Smooth muscle cell of the brain vasculature (primary cell): ENCODE data around the gene C9orf50.

Experiments
- DNase-seq: peaks from one replicate; pipeline ENCODE4 v3.0.0-alpha.2; 2012; ENCODE audit warnings: low read depth, low spot score

C9orf50 gene

DNA sequence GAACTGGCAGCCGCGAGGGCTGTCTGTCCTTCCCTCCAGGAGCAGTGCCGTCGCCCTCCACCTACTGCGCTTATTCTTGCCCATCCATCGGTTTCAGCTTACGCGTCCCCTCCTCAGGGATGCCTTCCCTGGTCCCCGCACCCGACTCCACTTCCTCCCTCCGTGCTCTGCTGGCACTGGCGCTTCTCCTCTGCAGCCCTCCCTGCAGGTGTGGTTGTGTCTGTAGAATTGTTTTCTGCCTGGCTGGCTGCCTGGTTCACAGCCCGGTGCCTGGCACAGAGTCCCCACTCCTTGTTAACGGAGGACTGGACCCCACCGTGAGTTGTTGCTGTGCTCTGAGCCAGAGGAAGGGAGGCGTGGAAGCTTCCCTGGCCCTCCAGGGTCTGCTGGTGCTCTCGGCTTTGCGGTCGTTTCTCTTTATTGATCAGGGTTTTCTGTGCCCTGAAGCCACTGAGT is 10.8 kb upstream of the C9orf50 start:
- no peak for DNase-seq

DNA sequence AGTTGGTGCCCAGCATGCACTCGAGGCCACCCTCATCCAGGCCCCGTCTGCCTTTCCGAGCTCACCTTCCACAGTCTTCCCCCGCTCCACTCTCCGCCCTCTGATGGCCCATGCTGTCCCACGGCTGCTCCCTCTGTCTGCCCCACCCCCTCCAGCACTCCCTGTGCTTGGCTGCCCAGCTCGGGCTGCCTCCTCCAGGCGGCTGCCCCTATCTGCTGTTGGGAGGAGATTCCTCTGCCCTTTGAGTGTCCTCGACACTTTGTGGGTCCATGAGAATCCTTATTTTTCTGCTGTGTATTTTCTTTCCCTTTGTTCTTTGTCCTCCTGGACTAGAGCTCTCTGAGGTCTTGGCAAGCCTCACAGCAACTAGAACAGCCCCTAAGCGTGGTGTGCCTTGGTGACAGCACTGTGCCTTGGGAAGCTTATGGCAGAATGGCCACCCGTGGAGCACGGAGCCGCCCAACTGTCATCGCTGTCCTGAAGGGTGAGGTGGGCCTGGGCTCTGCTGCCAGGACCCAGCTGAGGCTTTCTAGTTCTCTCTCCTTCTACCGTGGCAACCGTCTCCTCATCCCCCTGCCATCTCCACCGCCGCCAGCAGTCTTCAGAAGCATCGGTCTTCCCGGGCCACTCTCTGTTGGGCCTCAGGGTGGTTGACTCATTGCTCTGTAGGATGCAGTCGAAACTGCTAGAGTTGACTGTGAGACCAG is 10.2 kb upstream of the C9orf50 start:
- DNase-seq = no peak

DNA sequence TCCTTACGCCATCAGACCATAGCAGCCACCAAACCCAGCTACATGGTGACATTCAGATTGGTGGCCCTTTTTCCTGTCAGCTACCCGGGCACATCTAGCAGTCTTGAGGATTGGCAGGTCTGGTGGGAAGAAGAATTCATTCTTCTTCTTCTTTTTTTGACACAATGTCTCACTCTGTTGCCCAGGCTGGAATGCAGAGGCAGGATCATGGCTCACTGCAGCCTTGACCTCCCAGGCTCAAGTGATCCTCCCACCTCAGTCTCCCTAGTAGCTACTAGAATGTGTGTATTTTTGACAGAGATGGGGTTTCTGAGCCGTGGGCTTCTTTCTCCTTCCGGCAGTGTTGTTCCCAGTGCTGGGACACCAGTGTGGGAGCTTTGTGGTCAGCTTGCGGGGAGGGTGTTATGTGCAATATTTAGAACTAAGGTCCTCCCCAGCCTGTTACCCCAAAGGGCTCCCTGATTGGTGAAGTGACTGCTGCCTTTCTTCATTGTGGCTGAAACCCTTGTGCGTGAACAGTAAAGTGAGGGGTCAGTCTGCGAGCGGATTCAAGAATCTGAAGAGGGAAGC is 8.4 kb upstream of the C9orf50 start:
- DNase-seq = no peak

DNA sequence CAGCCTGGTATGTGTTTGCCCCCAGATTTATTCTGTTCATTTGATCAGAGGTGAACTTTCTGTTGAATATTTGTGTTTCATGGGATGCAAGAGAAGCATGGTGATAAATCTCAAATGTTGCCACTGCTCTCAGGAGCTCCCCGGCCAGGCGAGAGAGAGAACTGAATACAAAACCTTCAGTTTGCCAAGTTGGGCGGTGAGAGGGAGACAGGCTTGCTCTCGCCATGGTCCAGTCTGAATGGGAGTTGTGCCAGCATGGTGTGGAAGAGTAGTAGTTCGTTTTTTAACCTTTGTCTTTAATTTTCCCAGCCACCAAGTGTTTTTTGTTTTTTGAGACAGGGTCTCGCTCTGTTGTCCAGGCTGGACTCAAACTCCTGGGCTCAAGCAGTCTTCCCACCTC is 7.8 kb upstream of the C9orf50 start:
- DNase-seq = no peak

DNA sequence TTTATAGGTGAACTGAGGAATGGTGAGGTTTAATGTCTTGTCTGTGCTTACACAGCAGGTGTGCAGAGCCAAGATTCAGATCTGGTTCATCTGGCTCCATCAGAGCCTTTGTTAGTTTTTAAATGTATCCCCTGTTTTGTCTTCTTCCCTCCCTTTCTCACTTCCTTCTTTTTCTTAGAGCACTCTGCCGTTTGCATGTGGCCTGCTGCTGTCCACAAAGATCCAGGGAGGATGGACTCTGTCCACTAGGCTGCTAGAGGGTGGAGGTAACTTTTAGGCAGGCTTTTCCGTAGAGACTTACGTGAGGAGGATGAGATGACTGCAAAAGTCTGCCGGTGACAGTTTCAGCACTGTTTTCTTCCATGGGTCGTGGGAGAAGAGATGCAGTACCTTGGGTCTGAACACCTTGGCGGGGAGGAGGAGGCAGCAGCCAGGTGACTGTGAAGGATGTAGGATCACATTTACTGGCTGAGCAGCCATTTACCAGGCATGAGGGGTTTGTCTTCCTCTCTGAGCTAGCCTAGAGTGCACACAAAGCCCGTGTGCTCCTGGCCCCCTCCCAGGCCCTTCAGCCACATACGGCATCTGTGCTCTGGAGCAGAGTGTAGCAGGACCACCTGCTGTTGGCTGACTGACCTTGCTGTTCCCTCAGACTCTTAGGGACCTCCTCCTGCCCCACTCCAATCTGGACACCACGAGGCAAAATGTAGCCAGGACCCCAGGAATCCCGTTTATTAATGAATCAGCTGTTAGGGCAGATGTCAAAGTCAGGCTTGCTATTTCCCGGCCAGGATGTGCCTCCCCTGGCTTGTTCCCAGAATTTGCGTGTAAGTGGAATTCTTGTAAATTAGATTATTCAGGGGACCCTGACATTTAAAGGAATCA is 6.9 kb upstream of the C9orf50 start:
- peak; percentile 85 for DNase-seq

DNA sequence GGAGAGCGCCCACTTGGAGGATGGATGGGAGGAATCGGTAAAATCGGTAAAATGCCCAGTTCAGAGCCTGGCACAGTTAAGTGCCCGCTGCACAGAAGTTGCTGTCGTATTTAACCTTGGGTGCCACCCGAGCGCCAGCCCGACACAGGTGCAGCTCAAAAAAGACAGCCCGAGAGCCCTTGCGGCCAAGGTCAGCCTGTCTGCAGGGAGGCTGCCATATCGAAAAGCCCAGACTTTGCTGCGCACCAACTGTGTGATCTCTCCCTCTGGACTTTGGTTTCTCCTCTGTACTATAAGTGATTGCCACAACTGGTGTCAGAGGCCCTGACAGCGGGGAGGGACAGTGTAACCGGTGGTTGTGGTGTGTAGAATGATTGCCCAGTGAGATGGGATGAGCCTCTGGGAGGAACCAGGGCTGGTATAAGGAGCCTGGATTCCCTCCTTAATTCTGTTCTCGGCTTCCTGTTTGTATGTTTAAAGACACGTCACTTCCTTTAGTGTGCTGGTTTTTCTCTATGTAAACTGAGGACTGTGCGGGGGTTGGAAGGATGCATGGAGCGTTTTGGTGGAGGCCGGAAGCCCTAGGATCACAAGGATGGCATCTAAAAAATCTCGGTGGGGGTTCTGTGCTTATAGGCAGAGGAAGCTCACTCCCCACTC is 5.9 kb upstream of the C9orf50 start:
- no peak for DNase-seq

DNA sequence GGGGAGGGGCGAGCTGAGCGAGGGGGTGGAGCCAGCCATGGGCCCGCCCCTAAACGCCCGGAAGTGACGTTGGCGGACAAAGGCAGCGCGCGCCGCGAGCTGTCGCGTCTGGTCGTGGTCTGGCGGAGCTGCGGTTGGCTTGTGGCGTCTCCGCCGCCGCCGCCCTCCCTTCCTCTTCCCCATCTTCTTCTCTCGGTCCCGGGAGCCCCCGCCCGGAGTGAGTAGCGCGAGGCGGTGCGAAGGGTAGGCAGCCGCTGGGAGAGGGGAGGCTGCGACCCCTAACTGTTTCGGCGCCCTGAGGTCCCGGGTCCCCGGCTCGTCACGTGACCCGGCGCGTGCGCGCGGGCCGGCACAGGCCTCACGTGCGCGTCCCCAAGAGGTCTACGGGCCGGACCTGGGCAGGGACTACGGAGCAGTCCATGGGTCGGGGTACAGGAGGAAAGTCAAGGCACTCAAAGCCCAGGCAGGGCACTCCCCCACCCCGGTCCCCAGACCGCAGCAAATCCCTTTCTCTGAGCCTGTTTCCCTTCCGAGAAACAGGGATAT is 5.3 kb upstream of the C9orf50 start, which contains the start of gene NTMT1:
TSS of gene NTMT1 (plus strand) at position 85 of the 546 bp plus-strand sequence. CDS start 6,541 bp downstream, outside the sequence.
- no peak for DNase-seq

DNA sequence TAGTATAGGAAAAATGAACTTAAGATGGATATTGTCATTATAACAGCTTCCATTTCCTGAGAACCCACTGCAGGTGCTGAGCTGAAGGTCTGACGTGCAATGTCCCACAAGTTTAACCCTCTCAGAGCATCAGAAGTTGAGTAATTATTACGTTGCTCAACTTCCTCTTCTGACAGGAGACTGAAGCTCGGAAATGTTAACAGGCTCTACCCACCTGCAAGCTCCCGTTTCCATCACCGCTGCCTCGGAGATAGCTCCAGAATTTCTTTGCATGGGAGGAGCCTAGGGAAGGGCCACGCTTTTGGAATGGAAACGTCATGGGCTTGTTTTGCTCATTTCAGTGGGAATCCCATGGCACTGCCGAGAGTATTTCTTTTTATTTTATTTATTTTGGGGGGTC is 4.0 kb upstream of the C9orf50 start:
- DNase-seq = no peak

DNA sequence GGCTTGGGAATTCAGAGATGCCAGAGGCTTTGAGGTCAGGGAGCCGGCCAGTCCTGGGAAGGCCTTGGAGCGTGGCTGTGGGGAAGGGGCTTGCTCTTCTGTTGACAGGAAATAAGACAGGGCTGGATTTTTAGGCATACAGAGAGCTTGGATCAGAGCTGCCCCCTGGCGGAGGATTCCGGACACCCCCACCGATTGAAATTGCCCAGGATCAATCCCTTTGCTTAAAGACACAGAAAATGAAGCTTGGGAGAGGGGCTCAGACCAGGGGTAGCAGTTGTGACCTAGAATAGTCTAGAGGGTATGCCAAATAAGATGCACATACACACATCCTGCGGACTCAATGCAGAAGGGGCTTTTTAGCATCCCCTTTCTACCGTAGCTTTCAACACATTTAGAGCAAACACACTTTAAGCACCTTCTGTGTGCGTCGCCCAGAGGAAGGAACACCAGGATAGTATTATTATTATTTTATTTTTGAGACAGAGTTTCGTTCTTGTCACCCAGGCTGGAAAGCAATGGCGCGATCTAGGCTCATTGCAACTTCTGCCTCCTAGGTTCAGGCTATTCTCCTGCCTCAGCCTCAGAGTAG is 3.4 kb upstream of the C9orf50 start:
- no peak for DNase-seq

DNA sequence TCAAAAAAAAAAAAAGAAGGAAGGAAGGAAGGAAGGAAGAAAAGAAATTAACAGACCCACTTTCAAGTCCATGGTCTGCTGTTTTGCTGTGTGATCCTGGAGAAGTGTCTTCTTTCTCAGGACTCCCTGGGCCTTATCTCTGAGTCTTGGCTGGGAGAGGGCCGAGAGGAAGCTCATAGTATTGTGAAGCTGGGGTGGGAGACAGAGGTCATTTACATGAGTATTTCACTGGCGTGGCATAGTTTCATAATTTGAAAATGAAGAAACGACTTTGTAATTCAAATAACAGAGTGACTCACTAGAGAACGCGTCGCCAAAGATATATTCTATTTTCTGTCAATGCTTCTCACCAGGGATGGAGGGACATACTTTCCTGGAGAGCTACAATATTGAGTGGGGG is 2.4 kb upstream of the C9orf50 start:
- no peak for DNase-seq

DNA sequence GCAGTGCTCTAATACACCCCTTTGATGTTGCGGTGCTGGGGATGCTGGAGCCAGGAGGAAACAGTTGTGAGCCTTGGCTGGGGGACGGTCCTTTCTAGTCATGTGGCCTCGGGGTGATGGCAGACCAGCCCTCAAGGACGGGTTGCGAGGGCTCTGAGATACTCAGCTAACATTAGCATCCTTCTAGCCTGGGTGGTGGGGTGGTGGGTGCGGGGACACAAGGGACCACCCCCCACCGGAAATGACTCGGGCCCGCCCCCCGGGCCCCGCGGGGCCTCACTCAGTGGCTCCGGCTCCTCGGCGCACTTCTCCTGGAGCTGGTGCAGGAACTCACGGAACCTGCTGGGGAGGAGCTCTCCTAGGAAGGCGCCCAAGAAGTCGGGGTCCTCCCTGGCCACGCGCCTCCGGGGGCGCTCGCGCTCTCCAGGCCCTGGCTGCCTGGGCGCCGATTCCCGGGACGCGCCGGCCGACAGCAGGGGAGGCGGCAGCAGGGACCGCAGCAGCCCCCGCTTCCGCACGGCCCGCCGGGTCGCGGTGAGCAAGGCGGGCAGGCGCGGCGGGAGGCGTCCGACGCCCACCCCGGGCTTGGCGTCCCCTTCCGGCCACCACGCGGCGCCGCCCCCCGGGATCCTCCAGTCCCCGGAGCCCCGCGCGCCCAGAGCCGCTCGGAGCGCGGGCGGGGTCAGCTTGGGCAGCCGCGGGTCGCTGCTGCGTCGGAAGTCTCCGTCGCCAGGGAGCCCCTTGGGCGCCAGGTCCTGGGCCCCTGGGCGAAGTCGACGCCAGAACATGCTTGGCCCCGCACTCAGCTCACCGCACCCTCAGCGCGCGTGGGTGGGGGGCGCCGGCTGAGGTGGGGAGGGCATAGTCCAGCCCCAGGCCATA is 873 bp downstream of the C9orf50 start:
- DNase-seq = no peak

DNA sequence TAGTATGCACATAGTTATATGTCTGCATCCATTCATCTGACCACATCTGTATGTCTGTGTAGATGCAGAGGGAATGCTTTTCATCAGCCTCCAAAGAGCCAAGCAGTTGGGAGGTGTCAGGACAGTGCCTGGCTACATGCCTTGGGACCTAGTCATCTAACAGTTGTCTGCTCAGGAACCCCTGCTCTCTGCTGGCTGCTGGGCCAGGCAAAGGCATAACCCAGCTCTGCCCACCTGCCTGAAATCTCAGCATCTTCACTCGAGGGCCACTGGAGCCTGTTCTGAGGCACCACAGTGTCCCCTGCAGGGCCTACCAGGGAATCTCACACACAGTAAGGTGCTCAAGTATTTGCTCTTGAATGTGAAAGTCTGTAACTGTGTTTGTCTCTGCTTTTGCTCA is 3.7 kb downstream of the C9orf50 start:
- DNase-seq = no peak

DNA sequence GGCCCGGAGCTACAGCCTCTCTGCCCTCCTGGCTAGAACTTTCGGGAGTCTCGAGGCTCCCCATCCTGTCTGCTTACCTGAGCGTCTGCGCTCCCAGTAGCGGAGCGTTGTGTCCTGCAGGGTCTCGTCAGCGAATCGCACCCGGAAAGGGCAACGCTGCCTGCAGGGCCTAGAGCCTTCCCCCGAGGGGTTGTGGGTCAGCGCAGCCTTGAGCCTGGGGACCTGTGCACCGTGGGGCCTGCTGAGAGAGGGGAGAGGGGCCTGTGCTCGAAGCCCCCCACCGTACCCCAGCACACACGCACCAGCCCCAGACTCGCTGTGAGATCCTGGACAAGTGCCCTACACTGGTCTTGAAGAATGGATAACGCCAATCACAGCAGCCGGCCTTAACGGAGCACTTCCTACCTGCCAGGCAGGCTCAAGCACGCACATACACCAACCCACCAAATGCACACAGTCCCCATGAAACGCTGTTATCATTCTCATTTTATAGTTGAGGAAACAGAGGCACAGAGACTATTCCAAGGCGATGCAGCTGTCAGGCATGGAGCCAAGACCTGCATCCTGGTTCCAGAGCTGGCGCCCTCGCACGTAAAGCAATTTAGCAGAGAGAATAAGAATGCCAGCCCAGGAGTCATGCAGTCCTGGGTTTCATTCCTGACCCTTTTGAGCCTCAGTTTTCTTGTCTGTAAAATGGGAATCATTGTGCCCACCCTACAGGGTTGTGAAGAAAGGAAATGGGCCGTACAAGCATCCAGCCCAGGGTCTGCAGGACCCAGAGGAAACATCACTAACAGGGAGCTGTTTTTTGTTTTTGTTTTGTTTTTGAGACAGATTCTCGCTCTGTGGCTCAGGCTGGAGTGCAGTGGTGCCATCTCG is 5.3 kb downstream of the C9orf50 start:
- DNase-seq = no peak

DNA sequence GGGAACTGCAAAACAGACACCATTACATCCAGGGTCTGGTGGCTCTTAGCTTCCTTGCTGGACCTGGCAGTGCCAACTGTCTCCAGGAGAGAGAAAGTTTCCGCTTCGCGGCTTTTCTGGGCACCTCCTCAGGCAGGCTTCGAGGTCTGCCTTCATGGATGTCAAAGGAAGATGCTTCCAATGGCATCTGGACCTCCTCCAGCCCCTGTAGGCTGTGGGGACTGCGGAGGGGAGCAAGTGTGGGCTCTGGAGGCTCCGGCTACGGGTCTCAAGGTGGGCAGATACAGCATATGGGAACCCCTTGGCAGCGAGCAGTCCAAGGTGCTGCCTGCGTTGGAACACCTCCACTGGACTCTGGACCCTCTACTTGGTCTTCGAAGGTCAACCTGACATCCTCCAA is 6.0 kb downstream of the C9orf50 start:
- no peak for DNase-seq

DNA sequence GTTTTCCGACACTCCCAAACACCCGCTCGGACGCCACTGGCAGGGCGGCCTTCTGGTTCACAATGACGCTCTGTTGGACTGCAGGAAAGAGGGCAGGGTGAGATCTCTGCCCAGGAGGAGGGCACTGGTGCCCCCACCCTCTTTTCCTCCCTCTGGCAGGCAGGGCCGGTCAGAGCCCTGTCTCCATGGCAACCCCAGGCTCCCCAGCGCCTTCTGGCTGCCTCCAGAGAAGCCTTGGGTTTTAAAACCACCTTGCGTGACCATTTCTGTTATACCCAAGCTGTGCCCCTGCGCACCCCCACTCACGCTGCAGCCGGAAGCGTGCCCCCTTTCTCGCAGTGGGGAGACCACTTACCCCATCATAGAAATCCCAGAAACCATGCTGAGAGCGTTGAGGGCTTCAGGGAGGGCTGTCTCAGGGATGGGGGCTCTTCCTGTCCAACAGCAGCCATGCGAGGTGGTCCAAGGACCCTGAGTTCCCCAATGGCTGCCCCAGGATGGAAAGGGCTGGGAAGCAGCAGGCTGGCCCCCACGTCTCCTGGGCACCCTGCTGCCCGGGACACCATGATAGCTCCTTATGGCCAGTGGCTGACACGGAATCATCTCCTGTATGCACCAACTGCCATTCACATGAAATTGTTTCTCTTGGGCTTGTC is 7.3 kb downstream of the C9orf50 start:
- DNase-seq = no peak

DNA sequence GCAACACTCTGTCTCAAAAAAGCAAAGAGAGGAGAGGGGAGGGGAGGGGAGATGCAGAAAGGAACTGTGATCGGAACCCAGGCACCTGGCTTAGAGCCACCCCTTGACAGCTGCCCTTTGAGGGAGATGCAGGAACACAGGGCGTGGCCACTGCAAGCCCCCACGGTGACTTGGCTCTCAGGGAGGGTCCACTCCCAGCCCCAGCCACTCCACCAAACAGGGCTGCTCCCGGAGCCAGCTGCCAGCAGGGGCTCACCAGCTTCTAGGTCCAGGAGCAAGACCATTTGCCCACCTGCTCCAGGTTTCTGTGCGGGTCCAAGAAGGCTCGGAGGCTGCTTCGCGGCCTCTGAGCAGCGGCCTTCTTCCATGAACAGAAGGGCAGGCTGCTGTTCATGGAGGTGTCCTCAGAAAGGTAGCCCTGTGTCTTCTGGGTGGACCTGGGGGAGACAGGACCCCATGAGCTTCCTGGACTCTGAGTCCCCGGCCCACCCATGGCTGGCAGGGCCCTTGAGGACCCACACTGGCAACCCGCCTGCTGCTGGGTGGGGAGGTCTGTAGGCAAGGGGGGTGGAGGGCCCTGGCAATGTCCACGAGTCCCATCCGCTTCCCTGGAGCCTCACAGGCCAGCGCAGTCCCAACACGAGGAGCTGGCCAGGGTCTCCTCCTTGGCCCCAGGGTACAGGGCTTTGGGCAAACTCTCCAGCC is 7.9 kb downstream of the C9orf50 start:
- no peak for DNase-seq

DNA sequence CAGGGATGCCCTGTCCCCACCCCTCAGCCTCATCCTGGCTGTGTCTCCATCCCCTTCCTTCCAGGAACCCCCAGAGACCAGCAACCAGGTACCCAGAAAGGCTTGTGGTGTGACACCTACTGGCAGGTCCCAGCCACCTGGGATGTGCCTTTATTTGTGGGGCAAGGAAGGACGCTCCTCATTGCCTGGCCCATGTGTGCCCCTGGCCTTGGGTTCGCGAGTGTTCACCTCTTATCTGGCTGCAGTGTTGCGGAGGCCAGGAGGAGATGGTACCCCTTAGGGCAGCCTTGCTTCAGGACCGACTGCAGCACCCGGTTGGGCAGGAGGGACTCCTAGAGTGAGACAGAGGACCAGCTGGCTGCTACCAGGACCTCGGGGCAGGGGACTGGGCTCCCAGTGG is 8.8 kb downstream of the C9orf50 start:
- DNase-seq = no peak

DNA sequence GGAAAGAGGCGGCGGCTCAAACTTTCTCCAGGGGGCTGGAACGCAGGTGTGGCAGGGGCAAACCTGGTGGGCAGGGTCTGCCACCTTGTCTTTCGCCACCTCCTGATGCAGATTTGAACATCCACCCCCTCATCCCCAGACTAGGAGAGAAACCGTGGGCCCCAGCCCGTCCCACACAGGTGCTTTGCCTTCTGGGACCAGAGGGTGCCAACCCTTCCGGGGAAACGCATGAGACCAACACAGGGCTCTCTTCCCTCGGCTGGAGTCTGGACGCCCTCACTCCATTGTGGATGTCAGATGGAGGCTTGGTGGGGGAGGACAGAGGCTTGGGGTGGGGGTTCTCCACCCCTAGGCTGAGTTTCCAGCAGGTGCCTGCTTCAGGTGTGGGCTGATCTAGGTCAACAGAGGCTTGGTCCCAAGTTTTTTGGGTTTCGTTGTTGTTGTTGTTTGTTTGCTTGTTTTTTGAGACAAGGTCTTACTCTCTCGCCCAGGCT is 9.5 kb downstream of the C9orf50 start:
- no peak for DNase-seq
